GM18526 (cell line): ENCODE measurements around the gene DISC1.

Source experiments
- POLR2A ChIP-seq: IDR thresholded peaks from 3 replicates; pipeline ENCODE4 v1.6.1; 2011; ENCODE audit not compliant: insufficient read length; ENCODE audit errors: extremely low read depth

DISC1 gene

DNA sequence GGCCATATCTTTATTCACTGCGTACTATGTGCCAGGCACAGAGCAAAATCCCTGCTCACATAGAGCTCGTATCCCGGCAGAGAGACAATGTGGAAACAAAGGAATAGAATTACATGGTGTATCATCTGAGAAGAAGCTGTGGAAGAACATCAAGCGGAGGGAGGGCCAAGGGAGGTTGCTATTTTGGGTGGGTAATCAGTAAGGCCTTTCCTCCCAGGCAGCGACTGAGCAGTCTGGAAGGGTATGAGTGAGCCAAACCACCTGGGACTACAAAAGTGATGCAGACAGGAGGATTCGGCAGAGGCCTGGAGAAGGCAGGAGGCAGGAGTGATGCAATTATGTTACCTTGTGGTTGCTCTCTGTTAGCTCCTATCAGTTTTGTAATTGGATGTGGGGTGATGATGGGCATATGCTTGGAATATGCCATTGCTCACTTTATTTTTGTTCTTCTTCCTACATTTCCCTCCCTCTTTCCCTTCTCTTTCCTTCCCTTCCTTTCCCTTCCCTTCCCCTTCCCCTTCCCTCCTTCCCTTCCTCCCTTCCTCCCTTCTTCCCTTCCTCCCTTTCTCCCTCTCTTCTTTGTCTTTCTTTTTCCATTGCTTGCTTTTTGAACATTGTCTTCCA lies 172.9 kb downstream of the DISC1 start:
- no peak for TF ChIP-seq POLR2A

DNA sequence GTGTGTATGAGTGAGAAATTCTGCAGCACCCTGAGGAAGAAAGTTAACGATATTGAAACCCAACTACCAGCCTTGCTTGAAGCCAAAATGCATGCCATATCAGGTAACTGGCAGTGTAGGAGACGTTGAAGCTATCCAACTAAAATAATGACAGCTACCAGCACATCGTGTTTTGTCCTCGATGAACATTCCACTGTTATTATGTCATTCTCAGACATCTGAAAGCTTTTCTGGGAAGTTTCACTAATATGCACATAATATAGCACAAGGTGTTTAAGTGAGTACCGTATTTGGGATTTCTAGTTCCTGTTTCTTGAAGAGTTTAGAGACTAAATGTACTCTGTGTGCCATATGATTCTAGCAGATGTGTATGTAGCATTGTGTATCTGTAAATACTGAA lies 173.5 kb downstream of the DISC1 start:
- no peak for TF ChIP-seq POLR2A

DNA sequence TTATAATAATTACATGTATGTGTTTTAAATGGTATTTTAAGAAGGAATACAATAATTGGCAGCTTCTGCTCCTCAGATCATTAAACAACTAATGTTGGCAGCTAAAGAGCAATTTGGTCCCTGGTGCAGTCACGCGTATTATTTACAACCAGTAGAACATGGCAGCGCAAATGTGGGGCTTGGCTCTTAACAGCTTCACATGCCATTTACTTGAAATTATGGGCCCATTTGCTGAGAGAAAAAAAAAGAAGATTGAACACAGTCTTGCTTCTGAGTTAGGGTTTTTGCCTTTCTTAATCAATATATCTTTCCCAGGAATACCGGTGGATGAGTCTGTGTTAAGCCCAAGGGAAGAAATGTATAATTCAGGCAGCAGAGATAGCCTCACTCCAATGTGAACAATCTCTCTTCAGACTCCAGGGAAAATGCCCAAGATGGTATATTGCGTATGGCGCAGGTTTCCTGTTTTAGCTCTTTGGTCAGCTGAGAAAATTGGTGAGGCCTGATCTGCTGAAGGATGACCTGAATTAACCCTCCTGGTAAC lies 174.5 kb downstream of the DISC1 start:
- no peak for TF ChIP-seq POLR2A

GRCh38 chr1:231803353-231803752 lies 176.8 kb downstream of the DISC1 start:
- TF ChIP-seq POLR2A, result no peak

DNA sequence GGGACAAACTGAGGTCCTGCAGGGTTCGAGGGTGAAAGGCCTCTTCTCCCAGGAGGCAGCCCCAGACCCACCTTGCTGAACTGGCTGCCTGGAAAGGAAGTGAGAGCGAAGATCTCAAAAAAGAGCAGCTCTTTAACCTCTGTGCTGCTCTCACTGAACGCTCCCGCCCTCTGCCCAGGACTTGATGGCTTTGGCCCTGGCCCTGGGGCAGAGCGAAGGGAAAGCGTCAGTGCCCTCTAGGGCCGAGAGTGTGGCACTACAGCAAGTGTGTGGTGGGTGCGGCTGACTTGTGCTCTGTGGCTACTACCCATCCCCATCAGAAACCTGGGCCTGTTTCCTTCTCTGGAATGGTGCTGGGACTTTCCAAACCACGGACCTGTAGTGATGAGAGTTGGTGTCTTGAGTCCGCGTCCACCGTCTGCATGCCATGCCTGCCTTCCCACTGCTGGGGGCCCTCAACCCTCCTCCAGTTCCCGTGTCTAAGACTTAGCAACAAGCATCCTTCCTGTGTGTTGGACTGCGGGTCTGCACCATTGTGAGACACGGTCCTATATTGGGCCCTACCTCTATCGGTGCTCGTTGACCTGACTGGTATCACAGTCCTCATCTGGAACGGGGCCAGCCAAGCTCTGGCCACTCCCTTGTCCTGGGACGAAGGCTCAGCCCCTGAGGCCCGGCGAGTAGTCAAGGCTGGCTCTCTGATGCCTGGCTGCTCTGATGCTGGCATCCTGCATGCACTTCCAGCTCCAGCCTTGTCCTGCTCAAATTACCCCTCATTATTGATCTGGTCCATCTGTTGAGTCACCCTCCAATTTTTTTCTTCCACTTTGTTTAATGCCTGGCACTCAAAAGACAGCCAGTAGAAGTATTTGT lies 180.3 kb downstream of the DISC1 start:
- TF ChIP-seq POLR2A, result no peak

GRCh38 chr1:231807541-231807940 lies 181.0 kb downstream of the DISC1 start:
- no peak for TF ChIP-seq POLR2A

- no peak for TF ChIP-seq POLR2A
Observed at GRCh38 chr1:231808116-231808515, 181.5 kb downstream of the DISC1 start.

DNA sequence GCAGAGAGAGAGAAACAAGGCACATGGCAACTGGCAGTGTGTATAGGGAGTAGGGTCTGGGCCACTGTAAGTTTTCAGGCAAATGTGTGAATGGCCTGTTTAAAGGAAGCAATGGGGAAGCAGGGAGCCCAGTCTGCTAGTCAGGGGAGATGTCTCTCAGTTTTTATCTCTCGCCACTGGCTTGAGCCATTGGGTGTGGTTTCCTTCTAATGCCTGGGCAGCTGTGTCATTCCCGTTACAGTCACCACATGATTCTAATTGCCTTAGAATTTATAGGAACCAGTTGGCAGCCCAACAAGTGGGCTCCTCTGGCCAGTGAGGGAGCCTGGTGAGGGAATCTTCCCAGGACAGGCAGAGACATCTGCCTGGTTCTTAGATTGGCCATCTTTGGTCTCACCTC lies 182.4 kb downstream of the DISC1 start:
- TF ChIP-seq POLR2A, result no peak

DNA sequence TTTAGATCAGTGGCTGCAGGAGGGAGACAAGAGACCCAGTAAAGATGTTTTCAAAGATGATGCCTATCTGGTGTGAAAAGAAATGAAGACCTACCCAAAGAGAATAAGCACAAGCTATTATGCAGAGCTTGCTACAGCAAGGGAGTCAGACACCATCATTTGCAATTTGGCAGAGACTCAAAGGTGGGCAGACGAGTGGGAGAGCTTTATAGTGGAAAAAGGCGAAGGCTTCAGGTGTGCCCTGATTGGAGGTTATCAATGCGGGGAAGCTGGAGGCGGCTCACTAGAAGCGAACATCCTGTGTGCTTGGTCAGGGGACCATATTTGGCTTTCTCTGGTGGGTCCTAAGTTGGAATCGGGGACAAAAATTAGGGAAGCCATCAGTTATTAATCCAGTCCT lies 183.8 kb downstream of the DISC1 start:
- no peak for TF ChIP-seq POLR2A

DNA sequence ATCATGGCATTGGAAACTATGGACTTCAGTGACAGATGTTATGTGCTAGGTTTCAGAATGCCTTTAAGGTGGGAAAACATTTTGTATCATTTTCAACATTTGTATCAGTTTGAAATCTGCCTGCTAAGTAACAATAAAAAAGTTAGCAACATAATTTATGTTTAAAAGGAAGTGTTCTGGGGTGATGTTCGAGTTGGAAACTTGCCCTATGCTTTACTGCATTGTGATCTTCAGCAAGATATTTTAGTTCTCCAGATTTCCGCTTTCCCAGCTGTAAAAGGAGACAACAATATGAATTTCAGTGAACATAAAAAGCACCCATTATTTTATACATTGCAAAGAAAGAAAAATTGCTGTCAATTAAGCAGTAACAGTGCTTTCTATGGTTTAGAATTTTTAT lies 187.4 kb downstream of the DISC1 start:
- no peak for TF ChIP-seq POLR2A

GRCh38 chr1:231814521-231814920 lies 187.9 kb downstream of the DISC1 start:
- no peak for TF ChIP-seq POLR2A

DNA sequence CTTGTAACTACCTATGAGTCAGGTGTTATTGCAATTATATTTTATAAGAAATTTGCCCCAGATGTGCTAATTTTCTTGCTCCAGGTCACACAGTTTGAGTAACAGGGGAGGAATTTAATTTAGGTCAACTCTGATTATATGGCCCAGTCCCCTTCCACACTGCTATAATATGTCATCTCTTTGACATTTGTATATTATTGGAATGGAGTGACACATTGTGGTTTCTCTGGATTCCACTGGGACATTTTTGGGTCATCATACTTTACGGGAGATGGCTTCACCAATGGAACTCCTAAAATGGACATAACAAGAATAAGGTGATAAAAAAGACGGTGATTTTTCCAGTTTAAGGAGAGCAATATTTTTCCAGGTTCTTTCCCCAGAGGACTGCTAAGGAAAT lies 191.2 kb downstream of the DISC1 start:
- no peak for TF ChIP-seq POLR2A

- TF ChIP-seq POLR2A, result no peak
Observed at GRCh38 chr1:231818337-231818736, 191.7 kb downstream of the DISC1 start.

DNA sequence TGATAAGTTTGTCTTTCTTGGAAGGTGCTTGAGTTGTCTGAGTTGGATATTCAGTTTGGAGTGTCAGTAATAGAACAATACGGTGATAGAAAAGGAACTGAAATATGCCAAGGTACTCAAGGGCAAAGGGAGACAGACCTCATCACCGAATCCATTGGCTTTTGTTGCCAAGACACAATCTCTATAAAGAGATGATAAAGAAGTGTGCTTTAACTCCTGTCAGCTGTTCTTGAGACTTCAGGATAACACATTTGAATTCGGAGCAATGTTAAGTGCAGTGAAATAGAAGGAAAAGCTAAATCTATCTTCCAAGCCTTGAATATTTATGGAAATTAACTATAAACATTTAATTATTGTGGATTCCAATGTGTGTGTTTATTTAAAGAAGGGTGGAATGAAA lies 194.7 kb downstream of the DISC1 start:
- no peak for TF ChIP-seq POLR2A

- TF ChIP-seq POLR2A, result no peak
Observed at GRCh38 chr1:231822041-231822440, 195.5 kb downstream of the DISC1 start.

DNA sequence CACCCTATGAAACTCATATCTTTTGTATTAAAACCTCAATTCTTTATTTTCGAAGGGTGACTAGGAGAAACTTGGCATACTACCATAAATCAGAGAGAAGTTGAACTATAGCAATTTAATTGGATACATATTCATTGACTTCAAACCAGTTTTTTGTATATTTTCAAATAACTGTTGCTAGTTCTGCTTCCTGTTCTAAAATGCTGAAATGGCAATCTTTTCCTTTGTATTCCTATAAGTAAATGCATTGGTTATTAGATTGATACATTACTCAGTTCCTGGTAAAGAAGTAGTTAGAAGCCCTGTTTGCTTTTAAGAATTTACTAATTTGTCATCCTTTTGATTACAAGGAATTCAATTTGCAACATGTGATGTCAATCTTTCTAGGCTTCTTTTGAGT lies 200.0 kb downstream of the DISC1 start:
- no peak for TF ChIP-seq POLR2A
